Stimulated activated CD8-positive, alpha-beta memory T cell treated with anti-CD3 and anti-CD28 coated beads, Interleukin-4, amount 100 ng/mL, for 24 hours (primary cell): ENCODE results near the gene KLHDC4.

Experiments used
- DNase-seq: peaks from one replicate; pipeline ENCODE4 v3.0.0-alpha.2; 2020; ENCODE audit warnings: low read depth

The KLHDC4 gene

GRCh38 chr16:87698676-87699199, 67.0 kb downstream of the KLHDC4 start:
- DNase-seq: no peak

GRCh38 chr16:87698241-87698640, 67.5 kb downstream of the KLHDC4 start:
- DNase-seq: no peak

- no peak for DNase-seq
These were observed 68.0 kb downstream of the KLHDC4 start for GRCh38 chr16:87697792-87698191.

- no peak for DNase-seq
These were observed 68.5 kb downstream of the KLHDC4 start for GRCh38 chr16:87697256-87697655.

GRCh38 chr16:87696726-87697125, 69.1 kb downstream of the KLHDC4 start:
- DNase-seq: no peak

GRCh38 chr16:87695534-87695933, 70.3 kb downstream of the KLHDC4 start:
- no peak for DNase-seq

GRCh38 chr16:87694441-87695125, 71.2 kb downstream of the KLHDC4 start:
- no peak for DNase-seq

- no peak for DNase-seq
These were observed 72.0 kb downstream of the KLHDC4 start for GRCh38 chr16:87693827-87694226.

GRCh38 chr16:87692756-87693155, 73.0 kb downstream of the KLHDC4 start:
- DNase-seq: no peak

GRCh38 chr16:87692176-87692575, 73.6 kb downstream of the KLHDC4 start:
- no peak for DNase-seq

GRCh38 chr16:87691686-87692079, 74.1 kb downstream of the KLHDC4 start:
- DNase-seq: no peak

- DNase-seq: no peak
These were observed 74.7 kb downstream of the KLHDC4 start for GRCh38 chr16:87690911-87691685.

GRCh38 chr16:87689956-87690465, 75.8 kb downstream of the KLHDC4 start:
- no peak for DNase-seq

GRCh38 chr16:87688876-87689815, 76.6 kb downstream of the KLHDC4 start:
- DNase-seq: no peak

- DNase-seq: no peak
These were observed 77.7 kb downstream of the KLHDC4 start for GRCh38 chr16:87687998-87688529.

- DNase-seq: no peak
These were observed 78.5 kb downstream of the KLHDC4 start for GRCh38 chr16:87687126-87687910.

- no peak for DNase-seq
These were observed 79.1 kb downstream of the KLHDC4 start for GRCh38 chr16:87686697-87687096.

GRCh38 chr16:87685766-87686165, 80.0 kb downstream of the KLHDC4 start:
- no peak for DNase-seq

GRCh38 chr16:87685405-87685755, 80.4 kb downstream of the KLHDC4 start:
- DNase-seq: no peak

GRCh38 chr16:87684711-87685404, 80.9 kb downstream of the KLHDC4 start:
- DNase-seq: no peak
